Inflammatory macrophage treated with lipopolysaccharide for 4 hours (primary cell): ENCODE results near the gene P2RY6.
A peak's percentile ranks its signal among the peaks of the same experiment; 100 is the strongest.

ENCODE experiments used
- DNase-seq: peaks from one replicate; pipeline ENCODE4 v3.0.0-alpha.2; 2020

The P2RY6 gene

GRCh38 chr11:73298233-73298632 is 26.1 kb downstream of the P2RY6 start:
- no peak for DNase-seq

DNA sequence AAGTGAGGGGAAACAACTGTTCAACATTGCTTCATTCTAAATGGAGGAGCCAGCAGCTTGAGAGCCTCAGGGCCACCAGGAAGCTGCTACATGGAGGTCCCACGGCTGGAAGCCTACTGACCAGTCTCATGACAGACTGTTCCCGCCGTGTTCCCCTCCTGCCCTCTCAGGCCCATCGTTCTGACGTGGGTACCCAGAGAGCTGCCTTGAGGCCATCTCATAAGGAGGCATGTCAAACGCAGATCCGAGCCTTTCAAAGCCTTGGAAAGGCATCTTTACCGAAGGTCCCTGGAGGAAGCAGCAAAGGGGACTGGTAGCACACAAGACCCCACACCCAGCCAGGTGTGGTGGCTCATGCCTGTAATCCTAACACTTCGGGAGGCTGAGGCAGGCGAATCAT is 27.6 kb downstream of the P2RY6 start:
- DNase-seq: no peak

GRCh38 chr11:73306069-73306841 is 34.1 kb downstream of the P2RY6 start:
- DNase-seq: no peak

GRCh38 chr11:73306977-73307322 is 34.8 kb downstream of the P2RY6 start:
- DNase-seq: no peak

- DNase-seq: peak; percentile 93
Measured at GRCh38 chr11:73307323-73308002, 35.3 kb downstream of the P2RY6 start.

DNA sequence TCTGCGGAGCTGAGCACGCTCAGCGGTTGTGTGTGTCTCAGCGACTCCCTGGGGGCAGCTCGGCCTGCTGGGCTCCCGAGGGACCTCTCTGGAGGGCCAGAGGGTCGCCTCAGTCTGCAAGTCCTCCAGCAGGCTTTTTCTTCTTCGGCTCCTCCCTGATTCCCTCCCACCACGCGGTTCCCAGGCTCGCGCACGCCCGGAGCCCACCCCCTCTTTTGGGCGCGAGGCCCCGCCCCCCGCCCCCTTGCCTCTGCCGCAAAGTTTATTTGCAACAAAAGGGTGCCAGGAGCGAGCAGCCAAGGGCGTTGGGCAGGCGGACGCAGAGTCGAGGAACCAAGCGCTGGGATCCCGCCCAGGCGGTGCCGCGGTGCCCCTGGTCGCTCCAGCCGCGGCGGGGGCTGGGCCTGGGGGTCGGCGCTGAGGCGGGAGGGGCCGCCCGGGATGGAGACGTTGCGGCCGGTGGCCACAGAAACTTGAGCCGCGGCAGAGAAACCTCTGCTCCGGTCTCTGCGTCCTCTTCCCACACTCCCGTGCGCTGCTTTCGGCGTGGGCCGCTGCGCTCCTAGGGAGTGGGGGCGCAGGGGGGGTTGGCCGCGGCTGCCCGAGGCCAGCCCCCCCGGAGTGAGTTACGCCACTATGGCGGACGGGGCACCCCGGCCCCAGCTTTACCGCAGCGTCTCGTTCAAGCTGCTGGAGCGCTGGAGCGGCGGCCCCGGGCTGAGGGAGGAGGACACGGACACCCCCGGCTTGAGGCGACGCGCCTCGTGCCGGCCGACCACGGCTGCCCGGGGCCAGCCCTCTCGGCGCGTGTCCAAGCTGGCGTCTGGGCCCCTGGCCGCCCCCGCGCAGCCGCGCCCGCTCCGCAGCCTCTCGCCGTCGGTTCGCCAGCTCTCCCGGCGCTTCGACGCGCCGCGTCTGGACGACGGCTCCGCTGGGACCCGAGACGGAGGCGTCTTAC is 36.1 kb downstream of the P2RY6 start, which contains the start of gene ARHGEF17:
TSS of gene ARHGEF17 (plus strand) at position 274 of the 958 bp plus-strand sequence. CDS start at position 637, 363 bp downstream.
- DNase-seq: no peak

DNA sequence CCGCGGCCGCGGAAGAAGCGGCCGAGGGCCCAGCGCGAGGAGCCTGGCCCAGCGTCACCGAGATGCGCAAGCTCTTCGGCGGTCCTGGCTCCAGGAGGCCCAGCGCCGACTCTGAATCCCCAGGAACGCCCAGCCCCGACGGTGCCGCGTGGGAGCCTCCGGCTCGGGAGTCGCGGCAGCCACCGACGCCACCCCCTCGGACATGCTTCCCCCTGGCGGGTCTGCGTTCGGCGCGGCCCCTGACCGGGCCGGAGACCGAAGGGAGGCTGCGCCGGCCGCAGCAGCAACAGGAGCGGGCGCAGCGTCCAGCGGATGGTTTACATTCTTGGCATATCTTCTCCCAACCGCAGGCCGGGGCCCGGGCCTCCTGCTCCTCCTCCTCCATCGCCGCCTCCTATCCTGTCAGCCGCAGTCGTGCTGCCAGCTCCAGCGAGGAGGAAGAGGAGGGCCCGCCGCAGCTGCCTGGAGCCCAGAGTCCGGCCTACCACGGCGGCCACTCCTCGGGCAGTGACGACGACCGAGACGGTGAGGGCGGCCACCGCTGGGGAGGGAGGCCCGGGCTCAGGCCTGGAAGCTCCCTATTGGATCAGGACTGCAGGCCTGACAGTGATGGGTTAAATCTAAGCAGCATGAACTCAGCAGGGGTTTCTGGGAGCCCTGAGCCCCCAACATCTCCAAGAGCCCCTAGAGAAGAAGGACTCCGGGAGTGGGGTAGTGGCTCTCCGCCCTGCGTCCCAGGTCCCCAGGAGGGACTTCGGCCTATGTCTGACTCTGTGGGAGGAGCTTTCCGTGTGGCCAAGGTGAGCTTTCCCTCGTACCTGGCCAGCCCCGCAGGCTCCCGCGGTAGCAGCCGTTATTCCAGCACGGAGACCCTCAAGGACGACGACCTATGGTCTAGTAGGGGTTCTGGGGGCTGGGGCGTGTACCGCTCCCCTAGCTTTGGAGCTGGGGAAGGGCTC is 37.1 kb downstream of the P2RY6 start:
- peak; percentile 68 for DNase-seq

DNA sequence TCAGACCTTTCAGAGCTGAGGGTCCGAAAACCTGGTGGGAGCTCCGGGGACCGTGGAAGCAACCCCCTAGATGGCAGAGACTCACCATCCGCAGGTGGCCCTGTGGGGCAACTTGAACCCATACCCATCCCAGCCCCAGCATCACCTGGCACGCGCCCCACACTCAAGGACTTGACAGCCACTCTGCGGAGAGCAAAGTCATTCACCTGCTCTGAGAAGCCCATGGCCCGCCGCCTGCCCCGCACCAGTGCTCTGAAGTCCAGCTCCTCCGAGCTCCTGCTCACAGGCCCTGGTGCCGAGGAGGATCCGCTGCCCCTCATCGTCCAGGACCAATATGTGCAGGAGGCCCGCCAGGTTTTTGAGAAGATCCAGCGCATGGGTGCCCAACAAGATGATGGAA is 37.9 kb downstream of the P2RY6 start:
- no peak for DNase-seq

DNA sequence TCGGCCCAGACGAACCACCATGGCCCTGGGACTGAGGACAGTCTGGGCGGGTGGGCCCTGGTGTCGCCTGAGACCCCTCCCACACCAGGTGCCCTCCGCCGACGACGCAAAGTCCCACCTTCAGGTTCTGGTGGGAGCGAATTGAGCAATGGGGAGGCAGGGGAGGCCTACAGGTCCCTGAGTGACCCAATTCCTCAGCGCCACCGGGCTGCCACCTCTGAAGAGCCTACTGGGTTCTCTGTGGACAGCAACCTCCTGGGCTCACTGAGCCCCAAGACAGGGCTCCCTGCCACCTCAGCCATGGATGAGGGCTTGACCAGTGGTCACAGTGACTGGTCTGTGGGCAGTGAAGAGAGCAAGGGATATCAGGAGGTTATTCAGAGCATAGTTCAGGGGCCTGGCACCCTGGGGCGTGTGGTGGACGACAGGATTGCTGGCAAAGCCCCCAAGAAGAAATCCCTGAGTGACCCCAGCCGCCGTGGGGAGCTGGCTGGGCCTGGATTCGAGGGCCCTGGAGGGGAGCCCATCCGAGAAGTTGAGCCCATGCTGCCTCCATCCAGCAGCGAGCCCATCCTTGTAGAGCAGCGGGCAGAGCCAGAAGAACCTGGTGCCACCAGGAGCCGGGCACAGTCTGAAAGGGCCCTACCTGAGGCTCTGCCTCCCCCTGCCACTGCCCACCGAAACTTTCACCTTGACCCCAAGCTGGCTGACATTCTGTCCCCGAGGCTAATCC is 38.7 kb downstream of the P2RY6 start:
- DNase-seq: no peak

- DNase-seq: no peak
Measured at GRCh38 chr11:73311394-73311869, 39.3 kb downstream of the P2RY6 start.

DNA sequence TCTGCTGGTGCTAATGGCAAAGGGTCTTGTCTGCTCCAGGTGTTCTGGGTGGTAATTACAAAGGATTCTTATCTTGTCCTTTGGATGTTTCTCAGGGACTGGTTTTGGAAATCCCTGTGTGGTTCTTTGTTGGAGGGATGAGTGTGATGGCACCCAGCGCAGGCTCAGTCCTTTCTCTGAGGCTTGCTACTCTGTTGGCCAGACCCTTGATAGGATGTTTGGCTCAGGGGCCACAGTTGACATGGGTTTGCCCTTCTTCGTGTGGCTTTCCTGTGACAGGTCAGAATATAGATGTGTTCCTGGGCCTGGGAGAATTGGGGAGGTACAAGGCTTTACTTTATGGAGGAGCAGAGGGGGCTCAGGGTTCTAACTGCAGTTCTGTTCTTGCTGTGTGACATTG is 39.9 kb downstream of the P2RY6 start:
- no peak for DNase-seq

DNA sequence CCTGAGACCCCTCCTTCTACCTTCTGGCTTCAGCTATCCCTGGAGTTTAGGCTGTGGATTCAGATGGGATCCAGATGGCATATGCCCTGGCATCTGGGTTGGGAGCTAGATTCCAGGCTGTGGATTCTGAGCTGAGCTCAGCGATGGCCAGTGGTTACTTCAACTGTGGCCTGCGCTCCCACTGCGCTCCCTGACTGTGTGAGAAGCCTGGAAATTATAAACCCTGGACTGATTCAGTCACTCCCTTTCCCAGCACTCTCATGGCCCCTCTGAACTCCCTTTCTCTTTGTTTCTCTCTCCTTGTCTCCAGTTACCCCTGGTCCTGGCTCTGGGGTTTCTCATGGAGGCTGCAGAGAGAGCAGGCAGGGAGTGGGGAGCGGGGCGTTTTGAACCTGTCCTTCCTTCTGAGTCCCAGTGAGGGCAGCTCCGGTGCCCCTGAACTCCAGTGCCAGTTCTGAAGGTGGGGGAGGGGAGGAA is 40.8 kb downstream of the P2RY6 start:
- no peak for DNase-seq

DNA sequence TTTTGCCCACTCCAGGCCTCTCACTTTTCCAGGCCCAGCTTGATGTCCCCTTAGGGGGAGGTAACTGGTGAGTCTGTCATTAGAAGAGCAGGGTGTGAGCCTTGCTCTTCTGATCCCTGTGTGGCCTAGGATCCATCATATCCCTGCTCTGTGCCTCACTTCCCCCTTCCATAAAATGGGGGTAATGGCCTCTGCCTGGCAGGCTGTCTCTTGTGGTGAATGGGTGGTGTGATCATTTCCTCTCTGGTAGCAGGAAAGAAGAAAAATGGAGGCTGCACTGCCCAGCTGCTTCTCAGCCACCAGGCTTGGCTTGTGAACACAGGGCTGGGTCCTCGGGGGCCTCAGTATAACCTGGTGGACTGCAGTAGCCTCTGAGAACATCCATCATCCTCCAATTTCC is 41.5 kb downstream of the P2RY6 start:
- peak; percentile 51 for DNase-seq

DNA sequence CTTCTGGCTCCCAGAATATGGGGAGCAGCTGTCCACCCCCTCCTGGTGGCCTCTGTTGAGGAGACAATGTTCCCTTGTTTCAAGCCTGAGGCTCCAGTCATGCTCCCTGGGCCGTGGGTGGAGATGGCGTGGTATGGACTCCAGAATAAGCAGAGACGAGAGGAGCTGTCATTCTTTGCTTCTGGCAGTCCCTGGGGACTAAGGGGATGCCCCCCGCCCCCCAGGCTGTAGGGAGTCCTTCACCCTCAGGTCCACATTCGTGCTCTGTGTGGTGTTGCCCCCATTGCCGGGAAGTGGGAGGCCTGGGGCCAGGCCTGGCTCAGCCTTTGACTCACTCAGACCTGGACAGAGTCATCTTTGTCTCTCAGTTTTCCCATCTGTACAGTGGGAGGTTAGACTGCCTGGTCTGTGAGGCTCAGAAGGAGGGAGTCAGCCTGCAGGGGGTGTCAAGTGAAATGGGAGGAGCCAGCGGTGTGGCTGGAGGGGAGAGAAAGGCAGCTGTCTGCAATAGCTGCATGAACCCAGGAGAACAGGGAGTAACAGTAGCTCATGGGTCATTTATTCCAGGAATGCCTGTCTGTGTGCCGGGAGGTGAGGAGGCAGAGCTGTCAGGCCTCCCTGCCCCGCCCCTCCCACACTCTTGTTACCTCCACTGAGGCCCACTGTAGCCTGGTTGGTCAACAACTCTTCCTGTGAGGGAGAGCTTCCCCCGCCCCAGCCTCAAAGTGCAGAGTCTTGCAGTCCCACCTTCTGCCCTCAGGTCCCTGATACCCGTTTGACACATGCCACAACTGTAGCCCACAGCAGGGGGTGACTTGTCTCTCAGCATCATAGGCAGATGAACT is 42.2 kb downstream of the P2RY6 start:
- no peak for DNase-seq

DNA sequence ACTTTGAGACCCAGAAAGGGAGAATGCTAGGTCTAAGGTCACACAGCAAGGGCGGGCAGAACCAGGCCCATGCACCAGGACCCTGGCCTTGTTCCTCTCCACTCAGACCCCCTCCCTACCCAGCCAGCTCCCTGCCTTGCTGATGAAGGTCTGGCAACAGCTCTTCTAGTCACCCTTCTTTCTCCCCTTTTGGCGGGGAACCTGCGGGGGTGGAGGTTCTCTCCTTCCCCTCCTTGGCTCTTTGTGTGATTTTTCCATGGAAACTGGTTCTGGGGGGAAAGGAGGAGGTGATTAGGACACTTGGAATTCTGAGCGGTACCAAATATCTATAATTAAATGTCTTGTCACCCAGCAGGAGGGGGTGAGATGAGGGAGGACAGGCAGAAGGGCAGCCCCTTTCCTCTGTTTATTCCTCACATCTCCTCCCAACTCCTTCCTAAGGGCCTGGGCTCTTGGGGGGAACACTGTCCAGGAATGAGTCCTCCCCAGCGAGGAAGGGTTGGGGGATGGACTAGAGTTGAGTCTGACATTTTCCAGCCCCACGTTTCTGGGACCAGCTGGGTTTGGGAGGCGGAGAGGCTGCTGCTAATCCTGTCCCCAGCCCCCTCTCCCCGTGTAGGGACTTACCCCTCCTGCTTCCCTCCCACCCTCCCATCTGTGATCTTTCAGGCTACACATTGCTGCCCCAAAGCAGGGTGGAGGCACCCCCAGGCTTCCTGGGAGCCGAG is 43.3 kb downstream of the P2RY6 start:
- no peak for DNase-seq

DNA sequence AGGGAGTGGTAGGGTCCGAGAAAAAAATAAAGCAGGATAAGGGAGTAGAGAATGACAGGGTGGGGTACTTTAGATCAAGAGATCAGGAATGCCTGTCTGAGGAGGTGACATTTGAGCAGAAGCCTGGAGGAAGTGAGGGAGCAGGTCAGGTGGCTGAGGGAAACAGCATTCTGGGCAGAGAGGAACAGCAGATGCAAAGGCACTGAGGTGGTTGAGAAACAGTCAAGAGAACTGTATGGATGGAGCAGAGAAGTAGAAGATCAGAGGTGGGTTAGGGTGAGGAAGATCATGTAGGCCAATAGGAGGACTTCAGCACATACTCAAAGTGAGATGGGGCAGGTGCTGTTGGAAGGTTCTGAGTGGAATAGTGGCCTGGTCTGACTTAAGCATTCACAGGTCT is 44.3 kb downstream of the P2RY6 start:
- no peak for DNase-seq

GRCh38 chr11:73317373-73317772 is 45.2 kb downstream of the P2RY6 start:
- no peak for DNase-seq

GRCh38 chr11:73317803-73318202 is 45.7 kb downstream of the P2RY6 start:
- DNase-seq: no peak

DNA sequence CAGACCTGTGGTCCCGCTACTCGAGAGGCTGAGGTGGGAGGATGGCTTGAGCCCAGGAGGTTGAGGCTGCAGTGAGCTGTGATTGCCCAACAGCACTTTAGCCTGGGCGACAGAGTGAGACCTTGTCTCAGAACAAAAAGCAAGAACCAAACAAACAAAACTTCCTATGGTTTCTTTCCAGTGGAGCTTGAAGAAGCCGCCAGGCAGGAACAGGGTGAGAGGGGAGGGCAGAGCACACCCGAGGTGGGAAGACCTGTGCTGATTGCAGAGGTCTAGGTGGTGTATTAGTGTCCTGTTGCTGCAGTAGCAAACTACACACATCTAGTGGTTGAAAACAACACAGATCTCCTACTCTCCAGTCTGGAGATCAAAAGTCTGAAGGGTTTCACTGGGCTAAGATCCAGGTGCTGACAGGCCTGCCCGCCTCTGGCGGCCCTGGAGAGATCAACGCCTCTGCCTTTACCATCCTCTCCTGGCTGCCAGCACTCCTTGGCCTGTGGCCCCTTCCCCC is 46.4 kb downstream of the P2RY6 start:
- no peak for DNase-seq
